Caco-2 (cell line): ENCODE data around the gene KLF15. TPM values are rescaled to one million over a fixed set of nuclear protein-coding genes. Genes with fewer than 3 reads are reported as not detected.

Experiments used
- BruUV-seq: library from RNA; stranded (reverse); fragments of 400-500 nt; replicated peaks from 2 replicates; lab custom pipeline; 2021; lab: Mats Ljungman, UMichigan
- CTCF ChIA-PET: fragments of 300-600 bp; sonication (Branson Sonifier 250); formaldehyde crosslinking; loops from one replicate; lab custom pipeline; 2022; ENCODE audit warnings: antibody characterized with exemption; lab: Charles Lee
- POLR2A ChIA-PET: fragments of 300-600 bp; sonication (Branson Sonifier 250); formaldehyde crosslinking; loops from one replicate; lab custom pipeline; 2022; ENCODE audit warnings: antibody characterized with exemption; lab: Charles Lee
- DNase-seq, 2 experiments: peaks; one replicate each; pipeline versions ENCODE4 v3.0.0 to v3.0.0-alpha.2; 2020 to 2022
- H3K27me3 ChIP-seq: replicated peaks from 2 replicates; pipeline ENCODE4 v1.6.0; 2011; ENCODE audit warnings: low read length; ENCODE audit not compliant: control insufficient read depth, insufficient read depth
- H3K36me3 ChIP-seq: 2 replicates; pipeline ENCODE4 v1.5.1; 2011; ENCODE audit warnings: low read length; ENCODE audit not compliant: control insufficient read depth, insufficient read depth
- H3K4me1 ChIP-seq: fragments of 250-450 bp; sonication (Bioruptor Pico); 2 replicates; pipeline ENCODE4 v1.5.1; 2020; ENCODE audit warnings: mild to moderate bottlenecking
- H3K4me3 ChIP-seq: 2 replicates; pipeline ENCODE4 v1.5.1; 2011; ENCODE audit warnings: low read depth, mild to moderate bottlenecking, control low read depth, low read length
- H3K9me3 ChIP-seq: fragments of 250-450 bp; sonication (Bioruptor Pico); 2 replicates; pipeline ENCODE4 v1.5.1; 2020; ENCODE audit warnings: mild to moderate bottlenecking, moderate library complexity
- H3K27ac Mint-ChIP-seq: one replicate; pipeline ENCODE4 v1.8.0; 2022; ENCODE audit warnings: mixed read lengths; ENCODE audit not compliant: unreplicated experiment
- H3K27me3 Mint-ChIP-seq: one replicate; pipeline ENCODE4 v1.8.0; 2022; ENCODE audit warnings: mixed read lengths; ENCODE audit not compliant: insufficient read depth, unreplicated experiment
- H3K36me3 Mint-ChIP-seq: one replicate; pipeline ENCODE4 v1.8.0; 2022; ENCODE audit warnings: mild to moderate bottlenecking, mixed read lengths; ENCODE audit not compliant: insufficient read depth, unreplicated experiment
- H3K4me1 Mint-ChIP-seq: one replicate; pipeline ENCODE4 v1.8.0; 2022; ENCODE audit warnings: low read depth, mixed read lengths; ENCODE audit not compliant: unreplicated experiment
- H3K4me3 Mint-ChIP-seq: one replicate; pipeline ENCODE4 v1.8.0; 2022; ENCODE audit warnings: mild to moderate bottlenecking, moderate library complexity, mixed read lengths; ENCODE audit not compliant: unreplicated experiment
- H3K9me3 Mint-ChIP-seq: one replicate; pipeline ENCODE4 v1.8.0; 2022; ENCODE audit warnings: mixed read lengths; ENCODE audit not compliant: unreplicated experiment
- intact Hi-C: fragments of 100-400 bp; cut with micrococcal nuclease; formaldehyde crosslinking; loops from one replicate; pipeline ENCODE4 v1.10.0; 2022; ENCODE audit not compliant: unreplicated experiment
- total RNA-seq: library from RNA; stranded (reverse); gene quantifications from 2 replicates; pipeline ENCODE4 v1.2.3, GENCODE V29; 2022
- TF ChIP-seq, protein P1 (sequence below), 2 experiments: fragments of 200-600 bp in 1 of 2; IDR thresholded peaks; 1 replicate in 1 of 2; 2 replicates in 1 of 2; pipeline versions ENCODE4 v1.5.1 to v1.8.0; 2011 to 2022; ENCODE audit warnings: antibody characterized with exemption in 1 of 2, control low read depth in 1 of 2, inconsistent platforms in 1 of 2, low read depth in 1 of 2, low read length in 1 of 2, mild to moderate bottlenecking in 1 of 2, moderate library complexity in 1 of 2; ENCODE audit not compliant: insufficient read depth in 1 of 2, severe bottlenecking in 1 of 2, unreplicated experiment in 1 of 2

Gene KLF15
- total RNA-seq, 1 experiment from 2014 or later: 2.7 TPM

DNA sequence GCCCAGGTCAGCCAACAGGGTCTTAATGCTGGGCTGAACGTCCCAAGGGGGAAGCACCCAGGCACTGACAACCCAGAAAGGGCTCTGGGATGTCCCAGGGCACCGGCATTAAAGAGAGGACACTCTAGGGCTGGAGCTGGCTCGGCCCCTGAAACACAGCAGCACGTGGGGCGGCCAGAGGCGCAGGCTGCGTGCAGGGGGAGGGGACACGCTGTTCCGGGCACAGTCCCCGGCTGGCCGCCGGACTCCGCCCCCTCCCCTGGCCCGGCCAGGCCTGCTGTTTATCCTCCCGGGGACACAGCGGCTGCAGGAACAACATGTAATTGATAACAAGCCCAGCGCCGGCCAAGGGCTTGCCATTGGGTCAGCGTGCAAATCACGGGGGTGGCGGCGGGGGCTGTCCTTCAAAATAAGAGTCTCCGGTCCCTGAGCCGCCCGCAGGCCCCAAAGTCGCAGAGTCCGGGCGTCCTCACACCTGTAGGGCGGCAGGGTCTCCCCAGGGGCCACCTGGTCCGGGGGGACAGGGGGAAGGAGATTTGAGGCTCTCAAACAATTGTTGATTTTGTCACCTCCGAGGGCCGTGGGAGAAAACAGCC lies 1.3 kb downstream of the KLF15 start:
- peaks cover 7% of the 10 kb centered on the region for H3K4me1 Mint-ChIP-seq
- CTCF ChIA-PET: no interaction called here

DNA sequence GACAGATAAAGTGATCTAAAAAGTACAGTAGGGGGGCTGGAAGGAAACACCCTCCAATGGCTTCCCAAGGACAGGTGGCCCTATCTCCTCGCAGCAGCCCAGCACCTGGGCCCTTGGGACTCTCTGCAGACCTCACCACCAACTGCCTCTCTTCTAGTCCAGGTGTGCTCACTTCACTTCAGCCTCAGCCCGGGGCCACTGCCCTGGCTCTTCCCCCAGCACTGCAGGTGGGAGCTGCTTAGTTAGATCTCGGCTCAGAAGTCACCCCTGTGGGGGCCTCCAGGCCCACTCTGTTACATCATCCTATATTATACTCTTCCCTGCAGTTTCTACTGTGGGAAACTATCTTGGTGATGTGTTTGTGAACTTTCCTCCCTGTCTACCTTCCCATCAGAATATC lies 2.0 kb downstream of the KLF15 start:
- no peak overlapping the region for H3K4me3 ChIP-seq
- no TSS peak for BruUV-seq
- H3K4me1 ChIP-seq: peaks cover 4% of the 10 kb centered on the region; the same call in 1 of the 2 replicates
- CTCF ChIA-PET: no interaction called here
- no peak for DNase-seq
- no peaks in the 10 kb centered on the region for H3K9me3 ChIP-seq
- TF ChIP-seq, protein P1, sequence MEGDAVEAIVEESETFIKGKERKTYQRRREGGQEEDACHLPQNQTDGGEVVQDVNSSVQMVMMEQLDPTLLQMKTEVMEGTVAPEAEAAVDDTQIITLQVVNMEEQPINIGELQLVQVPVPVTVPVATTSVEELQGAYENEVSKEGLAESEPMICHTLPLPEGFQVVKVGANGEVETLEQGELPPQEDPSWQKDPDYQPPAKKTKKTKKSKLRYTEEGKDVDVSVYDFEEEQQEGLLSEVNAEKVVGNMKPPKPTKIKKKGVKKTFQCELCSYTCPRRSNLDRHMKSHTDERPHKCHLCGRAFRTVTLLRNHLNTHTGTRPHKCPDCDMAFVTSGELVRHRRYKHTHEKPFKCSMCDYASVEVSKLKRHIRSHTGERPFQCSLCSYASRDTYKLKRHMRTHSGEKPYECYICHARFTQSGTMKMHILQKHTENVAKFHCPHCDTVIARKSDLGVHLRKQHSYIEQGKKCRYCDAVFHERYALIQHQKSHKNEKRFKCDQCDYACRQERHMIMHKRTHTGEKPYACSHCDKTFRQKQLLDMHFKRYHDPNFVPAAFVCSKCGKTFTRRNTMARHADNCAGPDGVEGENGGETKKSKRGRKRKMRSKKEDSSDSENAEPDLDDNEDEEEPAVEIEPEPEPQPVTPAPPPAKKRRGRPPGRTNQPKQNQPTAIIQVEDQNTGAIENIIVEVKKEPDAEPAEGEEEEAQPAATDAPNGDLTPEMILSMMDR (IDR thresholded peaks at IDR 0.05; ENCODE audit: insufficient read depth in 1 of 2, low read depth in 1 of 2, low read length in 1 of 2, severe bottlenecking in 1 of 2, unreplicated experiment in 1 of 2): no peak
- intact Hi-C loops: loop anchor here (2.0 kb wide), 1 partner anchor 88 kb away; no protein-coding TSS in a partner anchor
- H3K4me1 Mint-ChIP-seq: peaks cover 7% of the 10 kb centered on the region
- H3K27me3 Mint-ChIP-seq: peaks cover 14% of the 10 kb centered on the region
- H3K27me3 ChIP-seq: no peaks in the 10 kb centered on the region
- peaks cover 9% of the 10 kb centered on the region for H3K36me3 Mint-ChIP-seq
- POLR2A ChIA-PET: no interaction called here
- H3K4me3 Mint-ChIP-seq: peak overlapping the region; percentile 80
- no peaks in the 10 kb centered on the region for H3K9me3 Mint-ChIP-seq
- peak overlapping the region; percentile 67 for H3K27ac Mint-ChIP-seq
- no peaks in the 10 kb centered on the region for H3K36me3 ChIP-seq

More for the DNA sequence above, 1.3 kb downstream of the KLF15 start:
- Histone ChIP-seq H3K4me1 (peaks cover 4% of the 10 kb centered on the region; the same call in 1 of the 2 replicates), H3K27me3 (no peaks in the 10 kb centered on the region; the same call in 1 of the 2 replicates), H3K36me3 (no peaks in the 10 kb centered on the region), H3K4me3 (peak overlapping the region; percentile 63), H3K9me3 (no peaks in the 10 kb centered on the region)
- H3K9me3 Mint-ChIP-seq: no peaks in the 10 kb centered on the region
- peak overlapping the region; percentile 80 for H3K4me3 Mint-ChIP-seq
- intact Hi-C loops: loop anchor here (2.0 kb wide), 1 partner anchor 89 kb away; no protein-coding TSS in a partner anchor
- TF ChIP-seq, protein P1 (IDR thresholded peaks at IDR 0.05; ENCODE audit: insufficient read depth in 1 of 2, low read depth in 1 of 2, low read length in 1 of 2, severe bottlenecking in 1 of 2, unreplicated experiment in 1 of 2): no peak
- no TSS peak for BruUV-seq
- H3K27ac Mint-ChIP-seq: peak overlapping the region; percentile 67
- peaks cover 16% of the 10 kb centered on the region for H3K27me3 Mint-ChIP-seq
- POLR2A ChIA-PET: no interaction called here
- peaks cover 9% of the 10 kb centered on the region for H3K36me3 Mint-ChIP-seq
- DNase-seq: peak; percentile 84 to 87

DNA sequence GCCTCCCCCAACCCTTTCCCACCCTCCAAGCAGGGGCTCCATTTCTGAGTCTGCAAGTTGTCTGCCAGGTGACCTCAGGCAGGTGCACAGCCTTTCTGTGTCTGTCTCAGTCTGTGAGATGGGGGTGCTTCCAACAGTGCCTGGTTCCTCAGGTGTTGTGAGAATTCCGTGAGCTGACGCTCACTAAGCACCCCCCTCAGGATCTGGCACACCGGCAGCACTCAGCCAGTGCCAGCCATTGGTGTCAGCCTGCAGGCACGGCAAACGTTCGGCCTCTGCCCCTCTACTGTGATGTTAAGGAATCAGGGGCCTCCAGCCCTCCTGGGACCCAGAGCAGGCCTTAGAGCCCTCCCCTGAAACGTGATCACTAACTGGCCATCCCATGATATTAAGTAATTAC lies 2.4 kb downstream of the KLF15 start:
- Mint-ChIP-seq H3K4me3 (no peak overlapping the region), H3K27ac (no peak overlapping the region), H3K9me3 (no peaks in the 10 kb centered on the region), H3K4me1 (peaks cover 7% of the 10 kb centered on the region), H3K36me3 (peaks cover 9% of the 10 kb centered on the region), H3K27me3 (peaks cover 10% of the 10 kb centered on the region)
- no peaks in the 10 kb centered on the region for H3K9me3 ChIP-seq
- BruUV-seq: no TSS peak
- DNase-seq: no peak
- TF ChIP-seq, protein P1 (IDR thresholded peaks at IDR 0.05; ENCODE audit: insufficient read depth in 1 of 2, low read depth in 1 of 2, low read length in 1 of 2, severe bottlenecking in 1 of 2, unreplicated experiment in 1 of 2): no peak
- no peaks in the 10 kb centered on the region for H3K36me3 ChIP-seq
- H3K27me3 ChIP-seq: no peaks in the 10 kb centered on the region
- H3K4me1 ChIP-seq: peaks cover 4% of the 10 kb centered on the region; the same call in 1 of the 2 replicates
- CTCF ChIA-PET: no interaction called here
- intact Hi-C loops: loop anchor here (2.0 kb wide), 1 partner anchor 88 kb away; no protein-coding TSS in a partner anchor
- POLR2A ChIA-PET: no interaction called here
- H3K4me3 ChIP-seq: no peak overlapping the region
